WTC11 (cell line): ENCODE measurements around the gene CENPX. TPM values are rescaled to one million over a fixed set of nuclear protein-coding genes. Genes with fewer than 3 reads are reported as not detected.

Experiments used
- ATAC-seq: fragments of 200-7000 bp; cut with Tn5 transposase; 2 replicates; pipeline ENCODE4 v1.10.0; 2021; ENCODE audit warnings: mild to moderate bottlenecking, moderate library complexity
- Bru-seq: library from RNA; stranded (reverse); fragments of 400-500 nt; gene quantifications from one replicate; lab custom pipeline; 2021; lab: Mats Ljungman, UMichigan
- CTCF ChIA-PET: fragments of 300-600 bp; sonication (Branson Sonifier 250); formaldehyde crosslinking; loops from one replicate; lab custom pipeline; 2021; ENCODE audit warnings: antibody characterized with exemption; lab: Charles Lee
- POLR2A ChIA-PET: fragments of 350-600 bp; sonication (Branson Sonifier 250); formaldehyde crosslinking; loops from one replicate; lab custom pipeline; 2021; ENCODE audit warnings: antibody characterized with exemption; lab: Charles Lee
- DNase-seq: peaks from one replicate; pipeline ENCODE4 v3.0.0; 2021; ENCODE audit warnings: low spot score
- H3K27ac Mint-ChIP-seq: 2 replicates; pipeline ENCODE4 v1.8.0; 2021; ENCODE audit warnings: mixed read lengths
- H3K27me3 Mint-ChIP-seq: 2 replicates; pipeline ENCODE4 v1.8.0; 2021; ENCODE audit warnings: low read depth, mild to moderate bottlenecking, moderate library complexity, mixed read lengths
- H3K36me3 Mint-ChIP-seq: 2 replicates; pipeline ENCODE4 v1.8.0; 2021; ENCODE audit warnings: mixed read lengths
- H3K4me1 Mint-ChIP-seq: 2 replicates; pipeline ENCODE4 v1.8.0; 2022; ENCODE audit warnings: mixed read lengths
- H3K4me3 Mint-ChIP-seq: 2 replicates; pipeline ENCODE4 v1.8.0; 2021; ENCODE audit warnings: mild to moderate bottlenecking, moderate library complexity, mixed read lengths
- H3K9me3 Mint-ChIP-seq: 2 replicates; pipeline ENCODE4 v1.8.0; 2021; ENCODE audit warnings: mixed read lengths
- EMX1 ChIP-seq: fragments of 250-450 bp; sonication (Bioruptor Pico); IDR thresholded peaks from 2 replicates; pipeline ENCODE4 v1.8.0; 2021; ENCODE audit warnings: mild to moderate bottlenecking
- ERG ChIP-seq: fragments of 250-450 bp; sonication (Bioruptor Pico); IDR thresholded peaks from 2 replicates; pipeline ENCODE4 v1.8.0; 2021; ENCODE audit warnings: mild to moderate bottlenecking
- FOXP1 ChIP-seq: sonication (generic); formaldehyde crosslinking; IDR thresholded peaks from 2 replicates; pipeline ENCODE4 v1.8.0; 2022; ENCODE audit warnings: missing genetic modification reagents, mild to moderate bottlenecking, moderate library complexity, borderline replicate concordance
- FOXP4 ChIP-seq: sonication (generic); formaldehyde crosslinking; IDR thresholded peaks from 2 replicates; pipeline ENCODE4 v1.8.0; 2022; ENCODE audit warnings: mild to moderate bottlenecking, missing genetic modification reagents
- HMGXB4 ChIP-seq: sonication (generic); formaldehyde crosslinking; IDR thresholded peaks from 2 replicates; pipeline ENCODE4 v1.8.1; 2023; ENCODE audit warnings: mild to moderate bottlenecking, moderate library complexity, missing genetic modification reagents
- KAT7 ChIP-seq: sonication (generic); formaldehyde crosslinking; IDR thresholded peaks from 2 replicates; pipeline ENCODE4 v1.8.1; 2023; ENCODE audit warnings: missing genetic modification reagents, mild to moderate bottlenecking, borderline replicate concordance
- MAX ChIP-seq: sonication (generic); formaldehyde crosslinking; IDR thresholded peaks from 2 replicates; pipeline ENCODE4 v1.8.0; 2022; ENCODE audit warnings: mild to moderate bottlenecking, missing genetic modification reagents
- MXD4 ChIP-seq: fragments of 250-450 bp; sonication (Bioruptor Pico); IDR thresholded peaks from 2 replicates; pipeline ENCODE4 v1.8.0; 2021; ENCODE audit warnings: mild to moderate bottlenecking, moderate library complexity, borderline replicate concordance
- PREB ChIP-seq: sonication (generic); formaldehyde crosslinking; IDR thresholded peaks from 2 replicates; pipeline ENCODE4 v1.8.1; 2022; ENCODE audit warnings: mild to moderate bottlenecking, missing genetic modification reagents, moderate library complexity, borderline replicate concordance
- TEAD1 ChIP-seq: sonication (generic); formaldehyde crosslinking; IDR thresholded peaks from 2 replicates; pipeline ENCODE4 v1.8.0; 2022; ENCODE audit warnings: mild to moderate bottlenecking, missing genetic modification reagents
- USF2 ChIP-seq: sonication (generic); formaldehyde crosslinking; IDR thresholded peaks from 2 replicates; pipeline ENCODE4 v1.8.1; 2023; ENCODE audit warnings: mild to moderate bottlenecking, missing genetic modification reagents, moderate library complexity
- ZNF416 ChIP-seq: fragments of 250-450 bp; sonication (Bioruptor Pico); IDR thresholded peaks from 2 replicates; pipeline ENCODE4 v1.9.0; 2021; ENCODE audit warnings: mild to moderate bottlenecking, inconsistent platforms
- long read RNA-seq, 3 experiments: library from RNA in 1 of 3; library from capped mRNA in 1 of 3; library from polyadenylated mRNA in 1 of 3; unstranded in 2 of 3; stranded (forward) in 1 of 3; transcript quantifications; one replicate each; pipeline ENCODE4 v2.0.0, GENCODE V29; 2021
- total RNA-seq: library from RNA; stranded (reverse); gene quantifications from 3 replicates; pipeline ENCODE4 v1.2.3, GENCODE V29; 2021

The CENPX gene
- total RNA-seq (107 to 121 TPM (median 110 TPM) in 3 replicates), Bru-seq, nascent RNA (percentile 69 among the genes with signal in this experiment)
- long read RNA-seq, experiment 1, transcript CENPX-201 (4 exons, 751 nt): minor isoform, 76 of 240 reads
- long read RNA-seq, experiment 1, transcript CENPX-208 (5 exons, 799 nt): minor isoform, 15 of 240 reads
- long read RNA-seq, experiment 1, transcript CENPX-210 (5 exons, 730 nt): minor isoform, 10 of 240 reads
- long read RNA-seq, experiment 1, transcript CENPX-202 (5 exons, 805 nt): major isoform, 77 of 240 reads
- long read RNA-seq, experiment 1, partial matches to known transcripts: 30 of 240 reads
- long read RNA-seq, experiment 1, other reads (novel, unspliced or antisense): 18 of 240 reads
- long read RNA-seq, experiment 2, transcript CENPX-201 (4 exons, 751 nt): major isoform, 40 of 105 reads
- long read RNA-seq, experiment 2, transcript CENPX-202 (5 exons, 805 nt): minor isoform, 31 of 105 reads
- long read RNA-seq, experiment 2, partial matches to known transcripts: 13 of 105 reads
- long read RNA-seq, experiment 2, other reads (novel, unspliced or antisense): 15 of 105 reads
- long read RNA-seq, experiment 3, transcript CENPX-208 (5 exons, 799 nt): minor isoform, 17 of 154 reads
- long read RNA-seq, experiment 3, transcript CENPX-205 (4 exons, 752 nt): minor isoform, 14 of 154 reads
- long read RNA-seq, experiment 3, transcript CENPX-201 (4 exons, 751 nt): minor isoform, 11 of 154 reads
- long read RNA-seq, experiment 3, transcript CENPX-202 (5 exons, 805 nt): major isoform, 47 of 154 reads
- long read RNA-seq, experiment 3, partial matches to known transcripts: 35 of 154 reads
- long read RNA-seq, experiment 3, other reads (novel, unspliced or antisense): 15 of 154 reads

GRCh38 chr17:82022310-82022980 is at the start of gene CENPX:
Gene CENPX, minus strand, starts transcription at chr17:82022878. Its CDS starts 17 bp downstream, at chr17:82022861.
- POLR2A ChIA-PET: interaction anchor here (1.0 to 2.7 kb wide), 5 partner anchors 9 to 99 kb away, joined by 3 to 9 read pairs (median 5); partner anchors contain the start of genes DCXR and RAC3
- Mint-ChIP-seq H3K27me3 (no peaks in the 10 kb centered on the region; the same call in 1 of the 2 replicates), H3K4me3 (peak within 1 kb of the TSS; percentile 78), H3K4me1 (peaks cover 11% of the 10 kb centered on the region), H3K27ac (no peak within 1 kb of the TSS), H3K9me3 (no peaks in the 10 kb centered on the region), H3K36me3 (no peaks in the 10 kb centered on the region; the same call in 1 of the 2 replicates)
- ATAC-seq (no peak), DNase-seq (no peak)
- TF ChIP-seq ZNF416 (CRISPR knock-in tag) (peak; percentile 54; the same call in 1 of the 2 replicates), EMX1 (CRISPR knock-in tag) (no peak), FOXP1 (peak; percentile 61; the same call in 1 of the 2 replicates), FOXP4 (CRISPR knock-in tag) (peak; percentile 38; the same call in 1 of the 2 replicates), ERG (CRISPR knock-in tag) (no peak), HMGXB4 (CRISPR knock-in tag) (0 out of 2 replicates have a peak, but pooled peaks have one; percentile 46), TEAD1 (peak; percentile 34; the same call in 1 of the 2 replicates), MAX (CRISPR knock-in tag) (peak; percentile 38; the same call in 1 of the 2 replicates)
- CTCF ChIA-PET: interaction anchor here (0.7 to 8.8 kb wide), 21 partner anchors 8 to 214 kb away, joined by 3 to 119 read pairs (median 5); partner anchors contain the start of genes DCXR, NOTUM and RAC3

GRCh38 chr17:82070611-82071010 is 47.9 kb upstream of the CENPX start:
- H3K36me3 Mint-ChIP-seq: no peaks in the 10 kb centered on the region
- H3K9me3 Mint-ChIP-seq: no peaks in the 10 kb centered on the region
- ChIA-PET POLR2A (no interaction called here), CTCF (interaction anchor here (1.0 kb wide), 1 partner anchor 51 kb away, joined by 3 read pairs; no protein-coding TSS in a partner anchor)
- no peak overlapping the region for H3K27ac Mint-ChIP-seq
- H3K4me1 Mint-ChIP-seq: 0 out of 2 replicates have a peak, but pooled peaks cover 2% of the 10 kb centered on the region
- TF ChIP-seq PREB (CRISPR knock-in tag): no peak
- no peak for TF ChIP-seq KAT7 (CRISPR knock-in tag)
- no peak for TF ChIP-seq USF2 (CRISPR knock-in tag)
- TF ChIP-seq MXD4 (CRISPR knock-in tag): no peak
- ATAC-seq: no peak
- peaks cover 17% of the 10 kb centered on the region for H3K27me3 Mint-ChIP-seq
- no peak for DNase-seq
- no peak overlapping the region for H3K4me3 Mint-ChIP-seq
